Stimulated activated CD4-positive, alpha-beta T cell treated with anti-CD3 and anti-CD28 coated beads, Interleukin-2, amount 100 ng/mL, for 4 hours (primary cell): ENCODE results near the gene PUSL1.
A peak's percentile ranks its signal among the peaks of the same experiment; 100 is the strongest.

Experiments
- DNase-seq: peaks from one replicate; pipeline ENCODE4 v3.0.0-alpha.2; 2020; ENCODE audit warnings: low read depth

Gene PUSL1

GRCh38 chr1:1295154-1295923 lies 13.1 kb upstream of the PUSL1 start:
- no peak for DNase-seq

GRCh38 chr1:1296070-1297061 lies 12.0 kb upstream of the PUSL1 start:
- DNase-seq = no peak

GRCh38 chr1:1297802-1298424 lies 10.5 kb upstream of the PUSL1 start:
- DNase-seq = no peak

GRCh38 chr1:1298861-1299685 lies 9.3 kb upstream of the PUSL1 start:
- no peak for DNase-seq

- DNase-seq = no peak
Observed at GRCh38 chr1:1299686-1300351, 8.6 kb upstream of the PUSL1 start.

GRCh38 chr1:1300352-1300739 lies 8.1 kb upstream of the PUSL1 start:
- DNase-seq = no peak

- DNase-seq = no peak
Observed at GRCh38 chr1:1302006-1302430, 6.4 kb upstream of the PUSL1 start.

- no peak for DNase-seq
Observed at GRCh38 chr1:1302951-1303509, 5.4 kb upstream of the PUSL1 start.

GRCh38 chr1:1303736-1304135 lies 4.7 kb upstream of the PUSL1 start:
- no peak for DNase-seq

GRCh38 chr1:1304331-1305299 lies 3.8 kb upstream of the PUSL1 start:
- no peak for DNase-seq

GRCh38 chr1:1305300-1306069 lies 2.9 kb upstream of the PUSL1 start:
- peak; percentile 67 for DNase-seq

GRCh38 chr1:1306070-1306660 lies 2.2 kb upstream of the PUSL1 start:
- DNase-seq = no peak

GRCh38 chr1:1306661-1307260 lies 1.6 kb upstream of the PUSL1 start:
- DNase-seq = no peak

- no peak for DNase-seq
Observed at GRCh38 chr1:1307261-1307922, 1.0 kb upstream of the PUSL1 start.

- DNase-seq = no peak
Observed at GRCh38 chr1:1308756-1309250, 406 bp downstream of the PUSL1 start.

- DNase-seq = no peak
Observed at GRCh38 chr1:1309251-1310108, 1.1 kb downstream of the PUSL1 start.

- DNase-seq = no peak
Observed at GRCh38 chr1:1310109-1310385, 1.6 kb downstream of the PUSL1 start.
